NCI-H1048 (cell line): ENCODE data around the gene ARSB.
A peak's percentile ranks its signal among the peaks of the same experiment; 100 is the strongest.
"Not testable (repeated sequence)": the region's sequence is repeated elsewhere in the genome, so short reads cannot be mapped to it uniquely, and the experiment has no call there.

Source experiments
- DNase-seq: peaks from one replicate; lab custom pipeline; 2025; lab: John Stamatoyannopoulos, UW

ARSB gene

DNA sequence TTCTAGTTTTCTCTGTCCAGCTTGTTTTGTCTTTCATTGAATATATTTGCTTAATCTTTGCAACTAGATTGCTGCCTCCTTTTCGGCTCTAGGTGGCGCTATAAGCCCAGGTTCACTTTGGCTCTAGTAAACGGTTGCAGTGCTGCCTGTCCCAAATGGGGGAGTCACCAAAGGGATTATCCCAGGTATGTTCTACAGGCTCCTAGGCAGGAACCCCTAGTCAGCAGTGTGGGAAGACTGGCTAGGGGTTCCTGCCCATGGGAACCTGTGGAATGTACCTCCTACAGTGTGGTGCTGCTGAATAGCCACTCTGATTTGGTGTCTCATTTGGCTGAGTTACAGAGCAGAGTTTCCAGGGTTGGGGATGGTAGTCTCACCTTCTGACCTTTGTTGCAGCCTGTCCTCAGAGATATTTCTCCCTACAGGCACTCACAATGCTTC lies 85.2 kb downstream of the ARSB start:
- peak; percentile 29 for DNase-seq

DNA sequence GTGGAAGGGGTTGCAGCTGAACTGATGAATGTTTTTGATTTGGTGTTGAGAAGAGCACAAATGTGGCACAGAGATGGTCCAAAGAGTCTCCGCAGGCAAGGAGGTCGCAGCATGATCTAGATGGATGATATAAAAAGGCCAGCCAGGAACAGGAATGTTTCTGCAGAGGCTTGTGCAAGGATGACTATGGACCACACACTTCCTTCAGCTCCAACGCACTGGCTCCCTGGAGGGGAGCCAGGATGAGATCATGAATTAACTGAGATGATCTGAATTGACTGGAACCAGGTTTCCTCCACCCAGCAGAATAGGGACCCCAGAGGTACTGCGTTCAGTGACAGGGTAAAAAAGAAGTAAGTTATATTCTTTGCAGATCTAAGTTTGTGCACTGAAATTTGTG lies 89.0 kb downstream of the ARSB start:
- DNase-seq, result no peak

DNA sequence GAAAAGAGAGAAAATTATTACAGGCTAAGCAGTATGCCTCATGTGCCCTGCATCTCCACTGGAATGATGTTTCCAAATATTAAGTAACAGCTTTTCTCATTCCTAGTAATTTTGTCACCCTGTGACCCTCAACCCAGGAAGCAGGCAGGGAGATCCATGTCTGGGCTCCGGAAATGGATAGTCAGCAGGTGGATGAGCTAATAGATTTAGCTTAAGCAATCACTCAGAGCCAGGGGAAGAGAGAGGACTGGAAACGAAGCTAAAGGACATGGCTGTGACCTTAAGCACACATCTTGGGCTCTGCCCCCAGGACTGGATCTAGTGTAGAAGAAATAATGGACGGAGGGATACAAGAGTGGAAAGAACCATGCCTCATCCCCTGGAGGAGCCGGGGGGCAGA lies 89.5 kb downstream of the ARSB start:
- no peak for DNase-seq

DNA sequence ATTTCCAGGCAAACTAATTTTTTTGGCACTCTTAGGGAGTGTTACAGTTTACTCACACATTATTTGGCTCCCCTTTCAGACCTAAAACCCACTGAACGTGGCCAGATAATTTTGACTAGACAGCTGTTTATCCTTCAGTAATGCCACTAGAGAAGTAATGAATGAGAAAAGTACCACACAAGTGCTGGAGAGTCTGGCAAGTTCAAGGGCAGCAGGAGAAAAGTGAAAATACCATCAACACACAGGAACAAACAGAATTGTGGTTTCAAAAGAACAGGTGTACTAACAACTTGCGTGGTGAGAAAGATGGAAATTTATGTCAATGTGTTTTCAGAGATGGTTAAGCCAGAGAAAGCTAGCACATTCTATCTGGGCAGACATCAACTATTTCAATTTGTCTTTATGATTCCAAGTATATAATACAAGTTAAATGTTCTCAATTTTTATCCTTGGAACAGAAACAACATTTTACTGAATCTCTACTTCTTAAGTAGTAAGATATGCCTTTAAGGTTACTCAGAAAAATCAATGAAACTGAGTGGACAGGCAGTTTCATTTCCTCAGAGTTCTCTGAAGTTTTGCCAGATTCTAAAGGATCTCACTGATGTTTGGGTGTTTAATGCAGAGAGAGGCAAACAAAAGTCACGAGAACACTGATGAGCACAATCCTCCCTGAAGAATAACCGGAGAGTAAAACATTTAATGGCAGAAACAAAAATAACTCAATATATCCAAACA lies 91.0 kb downstream of the ARSB start:
- no peak for DNase-seq

DNA sequence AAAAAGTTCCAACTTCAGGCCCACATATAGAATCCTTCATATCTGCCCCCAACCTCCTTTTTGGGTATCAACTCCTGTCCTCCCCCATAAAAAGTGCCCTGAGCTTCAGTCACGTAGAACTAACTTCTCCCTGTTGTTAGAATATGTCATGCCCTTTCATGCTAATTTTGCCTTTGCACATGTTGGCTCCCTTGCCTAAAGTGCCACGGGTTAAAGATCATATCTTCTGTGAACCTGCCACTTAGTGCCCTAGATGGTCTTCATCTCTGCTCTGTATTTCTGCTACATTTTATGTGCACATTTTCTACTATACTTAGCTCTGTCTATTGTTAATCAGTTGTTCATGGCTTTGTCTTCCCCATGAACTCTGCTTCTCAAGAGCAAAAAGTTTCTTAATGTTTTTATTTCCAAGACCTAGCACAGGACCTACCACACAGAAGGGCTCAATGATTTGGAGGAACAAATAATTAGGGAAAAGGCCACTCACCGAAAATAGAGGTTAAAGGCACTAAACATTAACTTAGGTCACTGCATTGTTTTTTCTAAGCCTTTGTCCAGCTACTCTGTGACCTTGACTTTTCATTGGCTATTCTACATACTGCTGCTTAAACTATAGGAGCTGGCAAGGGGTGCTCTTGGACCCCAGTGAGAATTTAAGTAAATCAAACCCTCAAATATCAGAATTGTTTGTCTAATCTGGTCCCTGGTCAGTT lies 94.3 kb downstream of the ARSB start:
- no peak for DNase-seq

DNA sequence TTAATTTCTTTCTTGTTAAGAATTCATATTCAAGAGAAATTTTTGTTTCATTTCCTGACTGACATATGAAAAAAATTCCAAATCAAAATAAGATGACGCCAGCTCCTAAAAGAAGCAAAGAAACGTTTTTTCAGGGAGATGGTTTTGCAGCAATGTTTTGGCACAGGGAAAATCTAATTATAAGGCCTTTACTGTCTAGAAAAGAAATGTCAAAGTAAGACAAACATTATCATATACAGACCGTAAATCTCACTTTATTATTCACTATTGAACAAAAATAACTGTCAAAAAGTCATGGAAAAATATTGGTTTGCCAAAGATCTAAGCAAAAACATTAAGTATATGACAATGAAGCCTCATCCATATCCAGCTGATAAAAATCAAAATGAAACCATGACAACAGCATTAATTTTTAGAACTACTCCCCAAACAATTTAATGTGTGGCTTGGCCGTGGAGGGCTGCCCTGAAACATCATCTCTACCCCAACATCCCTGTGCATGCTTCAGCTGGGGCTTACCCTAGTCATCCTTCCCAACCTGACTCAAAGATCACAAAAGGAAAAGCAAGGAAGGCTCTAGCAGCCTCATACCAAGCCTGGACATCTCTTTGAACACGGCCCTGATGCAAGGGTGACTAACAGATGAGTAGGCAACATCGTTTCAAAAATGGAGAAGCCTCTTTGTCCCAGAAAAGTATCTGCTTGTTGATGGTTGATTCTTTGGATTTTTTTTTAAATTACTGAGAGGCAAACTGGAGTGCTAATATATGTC lies 95.6 kb downstream of the ARSB start:
- no peak for DNase-seq

DNA sequence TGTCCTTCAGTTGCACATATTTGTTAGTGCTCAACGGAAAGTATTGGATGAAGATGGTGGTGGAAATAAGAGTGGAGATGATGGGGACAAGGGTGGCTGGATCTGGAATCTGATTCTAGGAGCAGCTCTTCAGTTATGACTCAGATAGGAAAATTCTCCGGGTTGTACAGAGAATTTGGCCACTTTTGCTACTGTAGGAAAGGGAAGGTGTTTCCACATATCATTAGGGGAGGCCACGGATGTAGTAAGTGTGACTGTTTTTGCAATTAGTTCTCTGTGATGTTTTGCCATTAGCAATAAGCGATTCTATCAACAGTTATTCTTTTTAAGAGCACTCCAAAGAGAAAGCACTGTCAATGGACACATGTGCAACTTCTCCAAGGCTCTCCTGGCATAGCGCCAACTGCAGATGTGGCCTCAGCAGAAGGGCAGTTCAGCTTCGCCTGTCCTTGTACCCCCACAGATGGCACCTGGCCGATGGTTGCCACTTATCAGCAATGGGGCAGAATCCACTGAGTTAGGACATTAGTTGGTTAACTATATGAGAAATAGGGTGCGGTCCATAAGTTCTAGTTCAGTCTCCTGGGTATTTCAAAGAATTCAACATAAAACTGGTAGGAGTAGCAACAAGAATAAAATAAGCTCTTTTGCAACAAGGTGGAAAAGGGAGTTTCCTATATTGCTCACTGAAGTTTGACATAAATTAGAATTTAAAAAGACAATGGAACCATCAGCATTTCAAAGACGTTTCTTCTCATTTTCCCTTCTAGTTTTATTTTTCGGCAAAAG lies 96.3 kb downstream of the ARSB start:
- no peak for DNase-seq

DNA sequence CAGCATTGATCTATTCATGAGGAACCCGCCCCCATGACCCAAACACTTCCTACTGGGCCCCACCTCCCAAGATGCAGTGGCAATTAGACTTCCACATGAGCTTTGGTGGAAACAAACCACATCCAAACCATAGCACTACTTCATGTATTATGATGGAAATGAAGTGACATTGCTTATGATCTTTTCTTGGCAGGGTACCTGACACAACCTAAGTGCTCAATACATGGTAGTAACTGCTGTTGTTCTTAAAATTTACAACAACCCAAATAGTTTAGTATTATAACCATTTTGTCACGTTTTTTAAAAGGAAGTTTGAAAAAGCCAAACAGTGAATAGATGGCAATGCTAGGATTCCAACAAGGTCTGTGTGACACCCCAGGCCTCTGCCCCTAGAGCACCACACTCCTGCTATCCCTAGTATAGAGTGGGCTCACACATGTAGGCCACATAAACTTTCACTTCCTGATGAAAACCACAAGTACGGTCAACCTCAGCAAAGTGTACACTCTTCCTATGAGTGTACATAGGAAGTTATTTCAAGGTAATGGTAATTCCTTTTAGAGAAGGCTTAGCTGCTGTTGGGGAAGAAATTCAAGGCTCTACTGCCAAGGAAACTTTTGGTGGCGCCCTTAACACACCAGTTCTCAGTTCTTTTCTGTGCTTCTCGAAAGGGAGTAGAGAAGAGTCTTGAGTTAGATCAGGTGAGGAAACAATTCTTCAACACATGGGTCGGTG lies 97.6 kb downstream of the ARSB start:
- no peak for DNase-seq

DNA sequence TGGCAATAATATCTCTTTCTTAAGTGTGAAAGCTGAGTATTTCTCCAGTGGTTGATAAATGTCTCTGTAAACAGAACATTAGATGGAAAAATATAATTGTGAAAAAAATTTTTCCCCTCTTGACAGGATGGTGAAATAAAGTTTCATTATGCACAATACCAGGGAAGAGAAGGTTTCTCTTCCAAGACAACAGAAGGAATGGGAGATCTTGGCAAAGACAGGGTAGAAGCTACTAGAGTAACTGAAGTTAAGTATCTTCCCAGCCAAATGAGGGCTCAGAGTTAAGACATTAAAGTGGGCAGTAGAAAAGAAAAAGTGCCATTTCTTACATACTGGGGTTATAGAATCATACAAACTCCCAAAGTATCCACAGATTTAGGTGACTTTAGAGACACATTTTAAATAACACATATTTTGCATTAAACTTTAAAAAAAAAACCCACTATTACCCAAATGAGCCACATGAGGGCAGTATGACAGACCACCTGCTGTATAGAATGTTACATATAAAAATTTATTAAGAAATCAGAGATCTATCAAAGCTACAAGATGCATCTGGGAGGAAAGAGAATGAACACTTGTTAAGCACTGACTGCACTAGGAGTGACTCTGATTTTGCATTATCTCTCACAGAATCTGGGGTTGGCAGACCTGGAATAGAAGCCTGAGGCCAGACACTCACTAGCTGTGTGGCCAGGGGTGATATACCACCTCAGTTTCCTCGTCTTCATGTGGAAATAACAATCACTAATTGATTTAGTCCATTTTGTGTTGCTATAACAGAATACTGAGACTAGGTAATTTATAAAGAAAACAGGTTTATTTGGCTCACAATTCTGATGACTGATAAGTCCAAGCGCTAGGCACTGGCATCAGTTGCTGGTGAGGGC lies 98.5 kb downstream of the ARSB start:
- no peak for DNase-seq

DNA sequence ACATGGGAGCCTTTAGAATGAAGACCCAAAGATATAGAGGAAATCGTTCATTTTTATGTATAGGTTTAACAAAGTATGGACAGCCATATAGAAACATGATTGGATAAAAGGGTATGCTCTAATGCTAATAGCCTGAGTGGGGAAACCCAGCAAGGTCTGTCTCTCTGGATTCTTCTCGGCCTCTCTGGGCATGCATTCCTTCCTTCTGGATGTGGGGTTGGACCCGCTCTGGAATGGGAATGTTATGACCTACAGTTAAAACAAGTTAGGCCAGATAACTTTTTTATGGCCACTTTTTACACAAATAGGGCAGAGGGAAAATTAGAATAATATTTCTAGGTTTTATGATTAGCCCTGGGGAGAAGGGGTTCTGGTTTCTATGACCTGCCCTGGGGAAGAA lies 103.2 kb downstream of the ARSB start:
- no peak for DNase-seq

DNA sequence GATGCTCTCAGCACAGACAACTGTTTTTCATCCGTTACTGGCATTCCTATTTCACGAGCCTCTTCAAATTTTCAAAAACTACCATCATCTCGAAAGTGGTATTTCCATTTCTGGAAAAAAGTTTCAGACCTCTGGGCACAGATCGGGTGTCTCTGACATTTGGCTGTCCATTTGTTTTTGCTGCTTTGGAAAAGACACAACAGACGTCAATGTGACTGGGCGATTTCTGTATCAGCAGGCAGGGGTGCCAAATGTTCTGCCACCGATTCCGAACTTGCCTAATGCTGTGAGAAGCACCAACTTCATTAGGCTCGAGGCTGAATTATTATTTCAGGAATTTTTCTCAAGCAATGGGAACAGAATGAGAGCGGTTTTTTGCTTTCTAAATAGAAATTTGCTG lies 105.6 kb downstream of the ARSB start:
- no peak for DNase-seq

DNA sequence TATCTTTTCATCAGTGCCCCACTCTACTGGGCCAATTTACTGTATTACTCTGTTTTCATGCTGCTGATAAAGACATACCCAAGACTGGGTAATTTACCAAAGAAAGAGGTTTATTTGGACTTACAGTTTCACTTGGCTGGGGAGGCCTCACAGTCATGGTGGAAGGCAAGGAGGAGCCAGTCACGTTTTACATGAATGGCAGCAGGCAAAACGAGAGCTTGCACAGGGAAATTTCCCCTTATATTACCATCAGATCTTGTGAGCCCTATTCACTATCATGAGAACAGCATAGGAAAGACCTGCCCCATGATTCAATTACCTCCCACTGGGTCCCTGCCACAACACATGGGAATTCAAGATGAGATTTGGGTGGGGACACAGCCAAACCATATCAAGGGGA lies 119.0 kb downstream of the ARSB start:
- not testable (repeated sequence) for DNase-seq

DNA sequence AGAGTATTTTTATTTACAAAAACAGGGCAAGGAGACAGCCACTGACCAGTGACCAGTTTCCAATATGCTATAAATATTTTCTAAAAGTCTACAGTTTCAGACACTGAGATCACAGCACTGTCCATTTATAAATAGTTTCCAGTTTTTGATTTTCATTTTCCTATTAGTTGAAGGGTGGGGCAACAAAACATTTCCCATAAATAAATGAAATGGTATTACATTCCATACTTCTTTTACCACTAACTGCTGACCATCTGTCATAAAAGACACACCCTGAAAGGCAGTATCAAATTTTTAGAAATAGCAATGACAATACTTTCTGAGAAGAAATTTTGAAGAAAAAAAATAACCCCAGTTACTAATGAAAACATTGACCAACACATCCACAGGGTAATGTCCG lies 126.7 kb downstream of the ARSB start:
- no peak for DNase-seq

DNA sequence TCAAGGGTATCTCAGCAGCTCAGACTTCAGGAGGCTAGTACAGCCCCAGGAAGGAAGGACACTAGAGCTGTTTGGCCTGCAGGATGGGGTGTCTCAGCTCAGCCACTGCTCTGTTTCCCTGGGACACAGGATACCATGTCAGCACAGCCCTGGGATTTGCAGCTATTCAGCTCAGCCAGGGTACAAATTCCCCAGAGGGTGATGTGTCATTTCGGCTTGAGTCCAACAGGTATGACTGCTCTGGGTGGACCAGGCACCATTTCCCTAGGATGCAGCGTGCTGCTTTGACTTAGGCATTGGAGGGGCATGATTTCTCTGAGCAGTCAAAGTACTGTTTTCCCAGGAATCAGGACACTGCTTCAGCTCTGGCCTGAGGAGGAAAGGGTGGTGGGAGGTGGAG lies 130.1 kb downstream of the ARSB start:
- DNase-seq, result no peak

DNA sequence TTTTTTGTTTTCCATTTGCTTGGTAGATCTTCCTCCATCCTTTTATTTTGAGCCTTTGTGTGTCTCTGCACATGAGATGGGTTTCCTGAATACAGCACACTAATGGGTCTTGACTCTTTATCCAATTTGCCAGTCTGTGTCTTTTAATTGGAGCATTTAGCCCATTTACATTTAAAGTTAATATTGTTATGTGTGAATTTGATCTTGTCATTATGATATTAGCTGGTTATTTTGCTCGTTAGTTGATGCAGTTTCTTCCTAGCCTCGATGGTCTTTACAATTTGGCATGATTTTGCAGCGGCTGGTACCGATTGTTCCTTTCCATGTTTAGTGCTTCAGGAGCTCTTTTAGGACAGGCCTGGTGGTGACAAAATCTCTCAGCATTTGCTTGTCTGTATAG lies 133.2 kb downstream of the ARSB start:
- not testable (repeated sequence) for DNase-seq

DNA sequence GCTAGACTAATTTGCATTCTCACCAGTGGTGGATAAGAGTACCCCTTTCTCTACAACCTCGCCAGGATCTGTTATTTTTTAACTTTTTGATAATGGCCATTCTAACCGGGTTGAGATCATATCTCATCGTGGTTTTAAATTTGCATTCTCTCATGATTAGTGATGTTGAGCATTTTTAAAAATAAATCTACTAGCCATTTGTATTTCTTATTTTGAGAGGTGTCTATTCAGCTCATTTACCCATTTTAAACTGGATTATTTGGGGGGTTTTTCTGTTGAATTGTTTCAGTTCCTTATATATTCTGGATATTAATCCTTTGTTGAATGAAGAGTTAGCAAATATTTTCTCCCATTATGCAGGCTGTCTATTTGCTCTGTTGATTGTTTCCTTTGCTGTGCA lies 139.6 kb downstream of the ARSB start:
- no peak for DNase-seq

DNA sequence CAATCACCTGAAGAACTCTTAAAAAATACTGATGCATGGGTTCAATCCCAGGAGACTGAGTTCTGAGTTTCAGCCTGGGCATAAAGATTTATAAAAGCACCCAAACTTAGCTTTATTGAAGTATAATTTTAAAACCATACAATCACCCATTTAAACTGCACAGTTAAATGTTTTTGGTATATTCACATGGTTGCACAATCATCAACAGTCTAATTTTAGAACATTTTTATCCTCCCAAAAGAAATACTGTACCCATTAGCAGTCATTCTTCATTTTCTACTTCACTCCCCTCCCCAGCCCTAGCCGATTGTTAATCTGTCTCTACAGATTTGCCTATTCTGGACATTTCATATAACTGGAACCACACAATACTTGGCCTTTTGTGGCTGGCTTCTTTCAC lies 141.7 kb downstream of the ARSB start:
- no peak for DNase-seq

DNA sequence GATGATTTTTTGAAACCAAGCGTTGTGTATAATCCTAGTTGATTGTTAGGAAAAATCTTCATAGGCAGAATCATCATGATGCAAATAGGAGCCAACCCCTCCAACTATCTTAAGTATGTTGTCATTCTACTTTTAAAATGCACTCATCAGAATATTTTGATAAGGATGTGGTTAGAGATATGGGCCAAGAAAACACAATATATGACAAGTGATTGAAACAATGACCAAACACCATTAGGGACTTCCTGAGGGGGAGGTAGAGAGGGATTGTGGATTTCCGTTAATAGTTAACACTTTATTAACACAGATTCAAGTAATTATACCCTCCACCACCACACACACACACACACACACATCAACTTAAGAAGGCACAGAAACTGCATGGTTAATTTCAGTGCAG lies 143.3 kb downstream of the ARSB start:
- DNase-seq, result no peak

DNA sequence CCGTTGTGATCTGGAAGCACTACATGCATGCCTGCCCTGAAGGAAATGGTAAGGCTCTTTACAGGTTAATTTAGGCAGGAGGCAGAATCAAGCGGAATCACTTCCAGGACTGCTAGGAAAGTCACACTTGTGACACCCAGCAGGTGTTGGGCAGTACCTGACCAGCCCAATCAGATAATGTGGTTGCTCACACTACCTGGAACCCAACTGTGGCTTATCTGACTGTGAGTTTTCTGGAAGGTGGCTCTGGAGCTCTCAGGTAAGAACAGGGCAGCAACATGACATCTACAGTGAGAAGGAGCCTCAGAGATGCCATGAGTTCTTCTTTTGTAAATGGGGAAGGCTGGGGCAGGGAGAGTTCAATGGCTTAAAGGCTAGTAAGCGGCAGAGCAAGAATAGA lies 146.4 kb downstream of the ARSB start:
- no peak for DNase-seq

DNA sequence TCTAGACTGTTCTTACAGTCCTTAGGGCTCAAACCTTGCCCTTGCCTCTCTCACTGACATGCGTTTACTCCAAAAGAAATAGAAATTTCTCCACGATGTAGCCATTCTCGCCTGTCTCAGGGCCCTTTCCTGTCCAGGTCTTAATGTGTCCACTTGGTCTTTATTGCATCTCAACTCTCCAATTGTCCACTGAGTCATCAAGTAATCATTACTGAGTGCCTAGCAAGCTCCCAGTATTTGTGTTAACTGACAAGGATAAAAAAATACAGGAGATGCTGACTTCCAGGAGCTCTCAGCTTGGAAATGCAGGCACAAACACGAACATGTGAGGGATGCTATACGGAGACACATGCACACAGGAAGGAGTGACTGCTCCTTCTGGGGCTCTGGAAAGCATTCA lies 147.3 kb downstream of the ARSB start:
- no peak for DNase-seq

DNA sequence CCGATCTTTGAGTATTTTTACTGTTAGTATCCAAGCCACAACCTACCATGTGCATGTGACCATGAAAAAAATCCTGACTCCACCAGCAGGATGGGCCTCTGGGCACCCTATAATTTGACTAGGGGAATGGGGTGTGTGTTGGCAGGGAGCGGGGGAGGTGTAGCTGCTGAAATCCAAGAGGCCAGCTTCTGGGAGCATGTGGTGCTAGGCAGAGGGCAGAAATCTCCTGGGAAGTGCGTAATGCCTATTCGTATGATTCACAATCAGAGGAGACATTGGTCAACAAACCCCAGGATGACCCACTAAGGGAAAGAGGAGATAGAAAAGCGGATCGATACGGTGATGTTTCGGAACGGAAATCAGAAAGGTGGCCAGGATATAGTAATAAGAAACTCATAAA lies 149.9 kb downstream of the ARSB start:
- no peak for DNase-seq
